ENCODE data around the gene RABGGTA. TPM values are rescaled to one million over a fixed set of nuclear protein-coding genes. Genes with fewer than 3 reads are reported as not detected.

Gene RABGGTA, protein sequence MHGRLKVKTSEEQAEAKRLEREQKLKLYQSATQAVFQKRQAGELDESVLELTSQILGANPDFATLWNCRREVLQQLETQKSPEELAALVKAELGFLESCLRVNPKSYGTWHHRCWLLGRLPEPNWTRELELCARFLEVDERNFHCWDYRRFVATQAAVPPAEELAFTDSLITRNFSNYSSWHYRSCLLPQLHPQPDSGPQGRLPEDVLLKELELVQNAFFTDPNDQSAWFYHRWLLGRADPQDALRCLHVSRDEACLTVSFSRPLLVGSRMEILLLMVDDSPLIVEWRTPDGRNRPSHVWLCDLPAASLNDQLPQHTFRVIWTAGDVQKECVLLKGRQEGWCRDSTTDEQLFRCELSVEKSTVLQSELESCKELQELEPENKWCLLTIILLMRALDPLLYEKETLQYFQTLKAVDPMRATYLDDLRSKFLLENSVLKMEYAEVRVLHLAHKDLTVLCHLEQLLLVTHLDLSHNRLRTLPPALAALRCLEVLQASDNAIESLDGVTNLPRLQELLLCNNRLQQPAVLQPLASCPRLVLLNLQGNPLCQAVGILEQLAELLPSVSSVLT
- total RNA-seq: 10 to 100 TPM; 58.6 to 67.0 TPM

DNA sequence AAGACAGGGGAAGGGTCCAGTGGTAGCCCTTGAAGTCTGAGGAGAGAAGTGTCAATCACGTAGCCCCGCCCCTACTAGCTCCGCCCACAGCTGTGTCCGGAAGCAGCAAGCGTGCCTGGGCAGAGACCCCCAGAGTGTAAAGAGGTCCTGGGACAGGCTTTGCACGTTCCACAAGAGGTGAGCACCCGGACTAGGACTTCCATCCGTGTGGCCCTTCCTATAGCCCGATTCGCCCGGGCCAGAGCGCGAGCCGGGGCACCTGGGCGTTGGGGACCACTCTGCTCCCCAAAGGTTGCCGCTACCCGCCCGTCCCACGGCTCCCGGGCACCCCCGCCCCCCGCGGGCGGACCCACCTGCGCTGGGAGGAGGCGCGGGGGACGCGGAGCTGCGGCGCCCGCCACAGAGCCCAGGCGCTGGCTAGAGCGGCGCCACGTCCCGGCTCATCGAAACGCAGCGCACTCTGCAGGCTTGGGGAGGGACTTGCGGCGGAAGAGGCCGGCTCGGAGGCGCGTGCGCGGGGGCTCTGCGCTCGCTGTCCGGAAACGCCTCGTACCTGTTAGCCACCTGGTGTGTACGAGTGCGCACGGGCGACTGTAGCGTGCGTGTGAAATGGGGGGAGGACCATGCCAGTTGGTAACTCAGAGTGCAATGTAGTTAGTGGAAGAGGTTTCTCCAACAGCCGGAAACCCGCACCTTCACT, at the start of gene RABGGTA:
Gene RABGGTA (minus strand): TSS at position 464 of the 700 bp plus-strand sequence. CDS start 482 bp downstream, outside the sequence.
- no peaks in the 10 kb centered on the region for H3K9me3 Mint-ChIP-seq
- DNase-seq (ENCODE audit: low spot score in 2 of 2) (peak; percentile 90 to 91), ATAC-seq (peak; percentile 81 to 87)
- peaks cover 5 to 7% of the 10 kb centered on the region in 2 donors for H3K36me3 Mint-ChIP-seq
- H3K27ac Mint-ChIP-seq: peak within 1 kb of the TSS; percentile 90 to 95

DNA sequence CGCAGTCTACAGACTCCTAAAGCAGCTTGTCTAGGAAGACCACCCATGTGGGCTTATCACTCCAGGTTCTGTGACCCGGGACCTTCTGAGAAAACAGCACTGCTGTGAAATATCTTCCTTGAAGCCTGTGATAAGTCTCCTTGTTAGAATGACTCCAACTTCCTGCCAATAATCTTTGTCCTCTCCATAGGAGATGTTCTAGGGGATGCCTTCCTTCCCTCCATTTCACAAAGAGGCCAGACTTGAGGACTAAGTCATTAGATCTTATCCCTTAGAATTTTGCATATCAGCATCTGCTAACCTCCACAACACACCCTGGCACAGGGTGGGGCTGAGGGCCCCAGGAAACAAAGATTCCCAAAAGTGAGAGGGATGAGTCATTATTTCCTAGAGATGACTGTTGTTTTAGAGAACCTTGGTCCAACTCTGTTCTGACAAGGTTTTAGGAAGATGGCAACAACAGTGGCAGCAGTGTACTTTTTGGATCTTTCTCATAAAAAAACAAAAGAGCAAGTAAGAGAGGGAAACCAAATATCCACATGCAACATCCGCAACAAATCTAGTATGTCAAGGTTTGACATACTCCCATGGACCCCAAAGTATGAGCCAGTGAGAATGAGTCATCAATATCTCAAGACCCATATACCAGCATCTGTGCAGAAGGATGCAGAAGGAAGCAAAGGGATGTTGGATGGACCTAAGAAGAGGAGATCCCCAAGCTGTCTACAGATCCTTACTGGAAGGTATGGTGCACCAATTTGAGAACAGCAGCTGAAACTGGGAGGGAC, 45.9 kb upstream of the RABGGTA start:
- Mint-ChIP-seq H3K27ac (peak overlapping the region; percentile 40 to 79), H3K36me3 (peaks cover 0 to 10% of the 10 kb centered on the region in 2 donors), H3K9me3 (no peaks in the 10 kb centered on the region)
- peak; percentile 16 to 58 for ATAC-seq
- DNase-seq (ENCODE audit: low spot score in 2 of 2): no peak

DNA sequence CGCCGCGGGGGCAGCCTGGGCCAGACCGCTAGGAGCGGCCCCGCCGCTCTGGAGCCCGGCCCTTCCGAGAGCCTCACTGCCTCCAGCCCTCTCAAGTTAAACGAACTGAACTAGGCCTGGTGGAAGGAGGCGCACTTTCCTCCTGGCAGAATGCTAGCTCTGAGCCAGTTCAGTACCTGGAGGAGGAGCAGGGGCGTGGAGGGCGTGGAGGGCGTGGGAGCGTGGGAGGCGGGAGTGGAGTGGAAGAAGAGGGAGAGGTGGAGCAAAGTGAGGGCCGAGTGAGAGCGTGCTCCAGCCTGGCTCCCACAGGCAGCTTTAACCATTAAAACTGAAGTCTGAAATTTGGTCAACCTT, 45.2 kb upstream of the RABGGTA start:
- H3K27ac Mint-ChIP-seq: no peak overlapping the region
- ATAC-seq: no peak
- H3K9me3 Mint-ChIP-seq: no peaks in the 10 kb centered on the region
- peaks cover 0 to 18% of the 10 kb centered on the region in 2 donors for H3K36me3 Mint-ChIP-seq
- DNase-seq (ENCODE audit: low spot score in 2 of 2): no peak

DNA sequence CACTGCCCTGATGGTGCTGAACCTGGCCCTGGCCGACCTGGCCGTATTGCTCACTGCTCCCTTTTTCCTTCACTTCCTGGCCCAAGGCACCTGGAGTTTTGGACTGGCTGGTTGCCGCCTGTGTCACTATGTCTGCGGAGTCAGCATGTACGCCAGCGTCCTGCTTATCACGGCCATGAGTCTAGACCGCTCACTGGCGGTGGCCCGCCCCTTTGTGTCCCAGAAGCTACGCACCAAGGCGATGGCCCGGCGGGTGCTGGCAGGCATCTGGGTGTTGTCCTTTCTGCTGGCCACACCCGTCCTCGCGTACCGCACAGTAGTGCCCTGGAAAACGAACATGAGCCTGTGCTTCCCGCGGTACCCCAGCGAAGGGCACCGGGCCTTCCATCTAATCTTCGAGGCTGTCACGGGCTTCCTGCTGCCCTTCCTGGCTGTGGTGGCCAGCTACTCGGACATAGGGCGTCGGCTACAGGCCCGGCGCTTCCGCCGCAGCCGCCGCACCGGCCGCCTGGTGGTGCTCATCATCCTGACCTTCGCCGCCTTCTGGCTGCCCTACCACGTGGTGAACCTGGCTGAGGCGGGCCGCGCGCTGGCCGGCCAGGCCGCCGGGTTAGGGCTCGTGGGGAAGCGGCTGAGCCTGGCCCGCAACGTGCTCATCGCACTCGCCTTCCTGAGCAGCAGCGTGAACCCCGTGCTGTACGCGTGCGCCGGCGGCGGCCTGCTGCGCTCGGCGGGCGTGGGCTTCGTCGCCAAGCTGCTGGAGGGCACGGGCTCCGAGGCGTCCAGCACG, 44.6 kb upstream of the RABGGTA start:
- ATAC-seq (no peak), DNase-seq (ENCODE audit: low spot score in 2 of 2) (no peak)
- no peaks in the 10 kb centered on the region for H3K9me3 Mint-ChIP-seq
- peaks cover 0 to 20% of the 10 kb centered on the region in 2 donors for H3K36me3 Mint-ChIP-seq
- no peak overlapping the region for H3K27ac Mint-ChIP-seq

DNA sequence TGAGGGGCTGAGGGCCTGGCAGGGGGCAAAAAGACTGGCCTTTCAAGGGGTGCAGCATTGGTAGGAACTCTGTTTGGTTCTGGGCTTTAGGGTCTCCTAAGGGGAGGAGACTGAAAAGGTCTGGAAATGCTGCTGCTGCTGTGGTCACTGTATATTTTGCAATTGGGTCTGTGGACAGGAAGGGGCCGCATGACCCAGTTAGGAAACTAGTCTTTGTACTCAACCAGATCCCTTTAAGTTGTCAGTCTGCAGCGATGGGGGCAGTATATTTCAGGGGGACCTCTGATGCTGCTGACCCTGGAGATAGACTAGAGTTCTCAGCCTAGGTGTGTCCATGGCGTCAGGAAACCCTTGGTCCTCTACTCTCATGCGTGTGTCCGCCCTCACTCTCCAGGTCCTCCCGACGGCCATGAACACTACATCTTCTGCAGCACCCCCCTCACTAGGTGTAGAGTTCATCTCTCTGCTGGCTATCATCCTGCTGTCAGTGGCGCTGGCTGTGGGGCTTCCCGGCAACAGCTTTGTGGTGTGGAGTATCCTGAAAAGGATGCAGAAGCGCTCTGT, 43.9 kb upstream of the RABGGTA start:
- DNase-seq (ENCODE audit: low spot score in 2 of 2): no peak
- H3K27ac Mint-ChIP-seq: no peak overlapping the region

DNA sequence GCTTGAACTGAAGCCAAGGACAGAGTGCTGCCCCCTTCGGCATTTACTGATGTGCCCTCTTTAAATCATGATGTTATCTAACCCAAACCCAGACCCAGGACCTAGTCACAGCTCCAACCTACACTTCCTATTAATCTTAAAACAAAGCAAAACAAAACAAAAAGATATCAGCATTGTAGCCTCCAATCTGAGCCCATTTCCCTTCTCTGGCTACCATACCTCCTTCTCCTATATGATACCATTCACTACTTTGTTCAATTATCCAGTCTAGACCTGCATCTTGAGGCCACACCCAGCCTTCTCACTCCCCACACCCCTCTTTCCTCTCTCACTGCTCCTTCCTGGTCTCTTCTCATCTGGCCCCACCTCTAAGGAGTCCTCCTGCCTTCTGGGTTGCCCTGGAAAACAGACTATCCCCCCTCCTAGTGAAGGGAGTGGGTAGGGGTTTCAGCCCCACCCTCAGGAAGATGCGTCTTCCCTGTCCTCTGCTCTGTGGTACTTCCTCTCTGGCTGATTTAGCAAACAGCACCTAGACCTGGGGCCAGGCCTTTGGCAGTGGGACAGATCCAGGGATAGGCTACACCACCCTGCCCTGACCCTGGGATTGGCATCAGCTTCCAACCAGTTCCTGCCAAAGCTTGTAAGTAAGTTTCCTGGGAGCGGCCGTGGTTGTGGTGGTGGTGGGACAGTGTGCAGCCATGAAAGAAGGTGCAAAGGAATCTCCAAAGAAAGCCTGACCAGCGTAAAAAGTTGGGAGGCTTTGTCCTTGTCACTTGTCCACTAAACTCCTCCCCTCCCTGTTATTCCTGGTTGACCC, 43.2 kb upstream of the RABGGTA start:
- no peak for DNase-seq (ENCODE audit: low spot score in 2 of 2)
- H3K36me3 Mint-ChIP-seq: peaks cover 0 to 20% of the 10 kb centered on the region in 2 donors
- no peaks in the 10 kb centered on the region for H3K9me3 Mint-ChIP-seq
- peak overlapping the region; percentile 58 to 74 for H3K27ac Mint-ChIP-seq
- ATAC-seq: no peak

More for the DNA sequence above, 43.9 kb upstream of the RABGGTA start:
- peaks cover 0 to 20% of the 10 kb centered on the region in 2 donors for H3K36me3 Mint-ChIP-seq
- H3K9me3 Mint-ChIP-seq: no peaks in the 10 kb centered on the region
- ATAC-seq: no peak

DNA sequence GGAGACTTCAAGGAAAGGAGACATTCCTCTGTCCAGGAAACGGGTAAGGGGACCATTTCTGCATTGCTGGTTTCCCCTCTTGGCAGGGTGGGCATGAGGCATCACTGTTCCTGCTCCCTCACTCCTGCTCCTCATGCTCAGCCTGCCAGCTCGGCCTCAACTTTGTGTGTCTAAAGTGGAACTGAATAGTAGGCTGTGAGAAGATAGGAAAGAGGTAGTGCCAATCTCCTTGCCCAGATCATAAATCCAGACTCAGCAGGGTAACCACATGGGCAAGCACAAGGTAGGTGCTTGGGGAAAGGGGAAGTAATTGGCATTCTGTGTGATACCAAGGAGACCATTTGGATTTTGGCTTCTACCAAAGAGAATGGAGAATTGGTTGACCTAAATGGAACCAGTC, 42.5 kb upstream of the RABGGTA start:
- peaks cover 0 to 20% of the 10 kb centered on the region in 2 donors for H3K36me3 Mint-ChIP-seq
- H3K27ac Mint-ChIP-seq: peak overlapping the region; percentile 58 to 74
- DNase-seq (ENCODE audit: low spot score in 2 of 2) (no peak), ATAC-seq (no peak)
- H3K9me3 Mint-ChIP-seq: no peaks in the 10 kb centered on the region

DNA sequence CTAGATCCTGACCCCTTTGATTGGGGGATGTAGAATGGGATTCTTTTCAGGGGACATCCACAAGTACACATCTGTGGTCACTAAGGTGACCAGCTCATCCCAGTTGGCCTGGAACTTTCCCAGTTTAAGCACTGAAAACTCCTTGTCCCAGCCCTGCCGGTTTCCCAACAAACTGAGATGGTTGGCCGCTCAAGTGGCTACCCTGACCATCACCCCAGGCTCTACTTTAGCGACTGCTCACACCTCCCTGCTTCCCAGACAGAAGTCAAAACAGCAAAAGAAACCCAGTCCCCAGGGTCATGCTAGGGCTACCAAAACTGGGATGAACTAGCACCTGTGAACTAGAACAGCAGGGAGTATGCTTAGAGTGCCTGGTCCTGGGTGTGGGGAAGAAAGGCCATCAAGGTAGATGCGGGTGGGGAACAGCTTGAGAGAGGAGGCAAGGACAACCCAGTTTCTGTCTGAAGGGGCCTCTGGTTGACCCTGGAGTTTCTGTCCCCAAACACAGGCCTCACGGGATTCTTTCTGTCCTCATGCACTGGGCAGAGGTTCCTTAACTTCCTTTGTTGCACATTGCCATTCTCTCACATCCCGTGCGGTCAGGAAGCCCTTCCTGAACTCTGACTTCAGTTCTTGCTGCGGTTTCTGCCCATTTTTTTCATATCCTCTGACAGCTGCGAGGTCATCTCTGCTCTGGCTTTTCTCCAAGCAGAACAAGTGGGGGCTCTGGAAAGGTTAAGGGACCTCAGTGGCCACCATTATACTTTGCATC, 41.5 kb upstream of the RABGGTA start:
- ATAC-seq: peak in 1 of 2 donors; percentile 38
- H3K27ac Mint-ChIP-seq: peak overlapping the region; percentile 56 to 58
- DNase-seq (ENCODE audit: low spot score in 2 of 2): no peak
- H3K9me3 Mint-ChIP-seq: no peaks in the 10 kb centered on the region
- peaks cover 0 to 19% of the 10 kb centered on the region in 2 donors for H3K36me3 Mint-ChIP-seq

DNA sequence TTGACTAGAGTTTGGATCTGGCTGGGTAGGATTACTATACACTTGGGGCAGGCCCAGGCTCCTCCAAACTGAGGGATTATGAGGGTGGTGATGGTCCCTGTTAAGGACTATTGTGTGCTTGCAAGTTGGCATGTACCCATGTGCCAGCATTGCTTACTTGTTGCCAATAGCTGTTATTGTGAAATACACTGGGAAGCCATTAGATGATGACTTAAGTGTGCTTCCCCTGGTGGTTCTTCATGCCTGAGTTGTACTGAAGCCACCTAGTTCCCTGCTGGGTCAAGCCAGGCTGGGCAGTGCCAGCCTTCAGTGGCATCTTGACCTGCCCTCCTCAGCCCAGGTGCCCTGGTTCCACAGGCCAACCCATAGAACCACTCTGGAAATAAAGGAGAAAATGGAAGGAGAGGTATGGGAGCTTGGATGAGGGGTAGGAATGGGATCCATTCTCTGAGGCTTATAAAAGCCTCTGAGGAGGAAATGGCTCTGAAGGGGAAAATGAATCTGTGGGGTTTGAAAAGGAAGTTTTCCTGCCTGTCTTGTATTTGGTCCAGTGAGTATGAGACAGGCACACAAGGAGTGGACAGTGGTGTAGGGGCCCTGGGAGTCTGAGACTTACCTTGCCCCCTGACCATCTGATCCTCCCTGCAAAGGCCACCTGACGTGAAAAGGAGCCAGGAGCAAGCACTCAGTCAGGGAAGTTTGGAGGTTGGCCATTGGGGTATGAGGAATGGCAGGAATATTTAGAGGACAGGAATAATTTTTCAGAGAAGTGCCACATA, 40.6 kb upstream of the RABGGTA start:
- no peaks in the 10 kb centered on the region for H3K9me3 Mint-ChIP-seq
- H3K27ac Mint-ChIP-seq: peak overlapping the region; percentile 47 to 58
- DNase-seq (ENCODE audit: low spot score in 2 of 2) (no peak), ATAC-seq (no peak)
- H3K36me3 Mint-ChIP-seq: peaks cover 0 to 12% of the 10 kb centered on the region in 2 donors

DNA sequence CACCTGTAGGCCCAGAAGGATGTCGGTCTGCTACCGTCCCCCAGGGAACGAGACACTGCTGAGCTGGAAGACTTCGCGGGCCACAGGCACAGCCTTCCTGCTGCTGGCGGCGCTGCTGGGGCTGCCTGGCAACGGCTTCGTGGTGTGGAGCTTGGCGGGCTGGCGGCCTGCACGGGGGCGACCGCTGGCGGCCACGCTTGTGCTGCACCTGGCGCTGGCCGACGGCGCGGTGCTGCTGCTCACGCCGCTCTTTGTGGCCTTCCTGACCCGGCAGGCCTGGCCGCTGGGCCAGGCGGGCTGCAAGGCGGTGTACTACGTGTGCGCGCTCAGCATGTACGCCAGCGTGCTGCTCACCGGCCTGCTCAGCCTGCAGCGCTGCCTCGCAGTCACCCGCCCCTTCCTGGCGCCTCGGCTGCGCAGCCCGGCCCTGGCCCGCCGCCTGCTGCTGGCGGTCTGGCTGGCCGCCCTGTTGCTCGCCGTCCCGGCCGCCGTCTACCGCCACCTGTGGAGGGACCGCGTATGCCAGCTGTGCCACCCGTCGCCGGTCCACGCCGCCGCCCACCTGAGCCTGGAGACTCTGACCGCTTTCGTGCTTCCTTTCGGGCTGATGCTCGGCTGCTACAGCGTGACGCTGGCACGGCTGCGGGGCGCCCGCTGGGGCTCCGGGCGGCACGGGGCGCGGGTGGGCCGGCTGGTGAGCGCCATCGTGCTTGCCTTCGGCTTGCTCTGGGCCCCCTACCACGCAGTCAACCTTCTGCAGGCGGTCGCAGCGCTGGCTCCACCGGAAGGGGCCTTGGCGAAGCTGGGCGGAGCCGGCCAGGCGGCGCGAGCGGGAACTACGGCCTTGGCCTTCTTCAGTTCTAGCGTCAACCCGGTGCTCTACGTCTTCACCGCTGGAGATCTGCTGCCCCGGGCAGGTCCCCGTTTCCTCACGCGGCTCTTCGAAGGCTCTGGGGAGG, 39.5 kb upstream of the RABGGTA start, which contains the start of gene LTB4R:
Gene LTB4R (plus strand): TSS at position 857 of the 959 bp plus-strand sequence. CDS start 4,150 bp downstream, outside the sequence.
- Mint-ChIP-seq H3K9me3 (no peaks in the 10 kb centered on the region), H3K36me3 (peaks cover 0 to 12% of the 10 kb centered on the region in 2 donors), H3K27ac (peak within 1 kb of the TSS; percentile 47 to 52)
- DNase-seq (ENCODE audit: low spot score in 2 of 2): peak; percentile 55 to 77
- peak; percentile 78 to 88 for ATAC-seq

DNA sequence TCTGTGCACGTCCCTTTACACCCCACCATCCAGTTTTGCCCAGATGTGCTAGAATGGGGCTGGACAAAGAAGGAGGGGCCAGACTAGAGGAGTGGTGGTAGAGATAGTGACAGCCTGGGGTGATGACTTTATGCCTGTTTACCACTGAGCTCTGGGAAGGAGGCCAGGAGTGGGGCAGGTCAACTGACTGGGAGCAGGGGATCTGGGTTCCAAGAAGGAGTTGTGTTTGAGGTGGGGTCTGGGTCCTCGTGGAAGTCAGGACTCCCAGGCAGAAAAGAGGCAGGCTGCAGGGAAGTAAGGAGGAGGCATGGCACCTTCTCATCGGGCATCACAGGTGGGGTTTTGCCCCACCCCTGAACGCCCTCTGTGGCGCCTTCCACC, 38.9 kb upstream of the RABGGTA start:
- Mint-ChIP-seq H3K9me3 (no peaks in the 10 kb centered on the region), H3K36me3 (peaks cover 0 to 12% of the 10 kb centered on the region in 2 donors), H3K27ac (peak overlapping the region in 1 of 2 donors; percentile 23)
- ATAC-seq: no peak
- DNase-seq (ENCODE audit: low spot score in 2 of 2): no peak

DNA sequence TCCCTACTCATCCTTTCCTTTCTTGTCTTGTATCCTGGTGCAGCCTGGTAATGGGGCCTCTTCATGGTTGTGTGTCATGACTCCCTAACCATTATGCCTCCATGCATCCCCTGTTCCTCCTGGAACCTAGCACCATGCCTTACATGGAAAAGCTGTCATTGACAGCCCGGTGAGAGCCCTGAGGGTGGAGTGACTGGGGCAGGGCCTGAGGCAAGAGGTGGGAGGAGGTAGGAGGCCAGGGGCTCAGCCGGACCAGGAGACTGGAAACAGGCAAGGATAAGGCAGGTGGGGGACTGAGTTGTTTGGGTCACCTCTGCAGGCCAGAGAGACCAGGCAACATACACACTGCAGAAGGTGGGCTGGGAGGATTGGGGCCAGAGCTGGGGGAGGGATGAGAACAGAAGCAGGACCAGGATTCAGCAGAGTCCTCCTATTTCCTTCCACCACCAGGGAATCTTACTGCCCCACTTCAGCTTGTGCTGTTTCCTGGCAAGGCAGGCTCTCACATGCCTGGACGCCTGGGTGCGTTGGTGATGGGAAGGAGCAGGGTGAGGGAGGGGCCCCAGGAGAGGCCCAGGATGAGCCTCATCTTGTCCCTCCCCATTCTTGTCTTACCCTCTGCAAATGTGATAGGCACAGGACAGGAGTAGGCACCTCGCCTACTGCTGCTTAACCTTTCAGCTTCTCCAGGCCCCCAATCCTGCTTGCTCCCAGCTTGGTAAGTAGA, 38.3 kb upstream of the RABGGTA start, which contains the start of gene LTB4R2:
Gene LTB4R2 (plus strand): TSS at position 603 of the 727 bp plus-strand sequence. CDS start 525 bp downstream, outside the sequence.
- ATAC-seq (no peak), DNase-seq (ENCODE audit: low spot score in 2 of 2) (no peak)
- H3K27ac Mint-ChIP-seq: peak within 1 kb of the TSS; percentile 23 to 55
- H3K36me3 Mint-ChIP-seq: peaks cover 5 to 12% of the 10 kb centered on the region in 2 donors
- no peaks in the 10 kb centered on the region for H3K9me3 Mint-ChIP-seq

Measured in activated naive CD4-positive, alpha-beta T cell treated with anti-CD3 and anti-CD28 coated beads, Interleukin-2, amount 50 U/mL, for 72 hours (primary cell).